ENCODE data around the gene NELL1.

- TF ChIP-seq POLR2A (IDR thresholded peaks at IDR 0.05) (no peak), CTCF (IDR thresholded peaks at IDR 0.05 in 4 of 5, conservative IDR thresholded peaks at IDR 0.05 in 1 of 5) (no peak)
These were observed 203.7 kb downstream of the NELL1 start for GRCh38 chr11:20873054-20873453.
